Measurements from ENCODE around the gene ATP8B3. TPM values are rescaled to one million over a fixed set of nuclear protein-coding genes. Genes with fewer than 3 reads are reported as not detected.

ATP8B3 gene
- total and polyA plus RNA-seq, 7 donors = under 0.01 to 3.9 (median 0.68) TPM; not detected in 2

DNA sequence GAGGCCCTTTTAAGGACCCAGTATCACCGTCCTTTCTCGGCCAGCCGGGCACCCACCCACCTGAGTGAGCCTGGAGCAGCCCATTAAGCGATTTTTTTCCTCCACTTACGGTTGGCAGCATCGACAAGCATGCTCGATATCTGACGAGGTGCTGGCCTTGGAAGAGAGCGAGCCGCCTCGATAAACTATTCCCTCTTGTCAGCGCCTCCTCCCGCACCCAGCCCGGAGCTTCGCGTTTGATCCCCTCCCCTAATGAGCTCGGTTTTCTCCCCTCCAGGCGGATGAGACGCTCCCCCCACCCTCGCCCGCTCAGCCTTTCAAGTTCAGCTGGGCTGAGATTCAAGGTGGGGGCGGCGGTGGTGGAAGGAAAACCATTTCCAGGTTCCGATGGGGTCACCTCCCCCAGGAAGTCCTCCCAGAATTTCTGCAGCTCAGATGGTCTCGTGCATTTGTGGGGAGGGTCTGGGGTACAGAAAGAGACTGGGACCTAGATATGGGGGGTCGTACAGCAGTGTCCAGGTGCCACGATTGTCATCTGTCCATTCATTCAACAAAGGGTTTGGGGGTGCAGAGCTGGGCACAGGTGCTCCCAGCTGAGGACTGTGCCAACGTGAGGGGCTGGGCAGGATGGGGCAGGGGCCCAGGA, 77.6 kb downstream of the ATP8B3 start:
- Histone ChIP-seq H3K27me3 (peaks cover 3 to 95% (median 58%) of the 10 kb centered on the region in 3 donors), H3K4me3 (no peak overlapping the region), H3K4me1 (no peaks in the 10 kb centered on the region), H3K9me3 (no peaks in the 10 kb centered on the region), H3K27ac (no peak overlapping the region), H3K36me3 (no peaks in the 10 kb centered on the region)
- intact Hi-C loops (cut with DNase I) = no loop called here
- TF ChIP-seq EP300 (IDR thresholded peaks at IDR 0.05) (no peak), POLR2A (IDR thresholded peaks at IDR 0.05) (no peak), POLR2AphosphoS5 (IDR thresholded peaks at IDR 0.05) (no peak)
- TF ChIP-seq, protein P1, sequence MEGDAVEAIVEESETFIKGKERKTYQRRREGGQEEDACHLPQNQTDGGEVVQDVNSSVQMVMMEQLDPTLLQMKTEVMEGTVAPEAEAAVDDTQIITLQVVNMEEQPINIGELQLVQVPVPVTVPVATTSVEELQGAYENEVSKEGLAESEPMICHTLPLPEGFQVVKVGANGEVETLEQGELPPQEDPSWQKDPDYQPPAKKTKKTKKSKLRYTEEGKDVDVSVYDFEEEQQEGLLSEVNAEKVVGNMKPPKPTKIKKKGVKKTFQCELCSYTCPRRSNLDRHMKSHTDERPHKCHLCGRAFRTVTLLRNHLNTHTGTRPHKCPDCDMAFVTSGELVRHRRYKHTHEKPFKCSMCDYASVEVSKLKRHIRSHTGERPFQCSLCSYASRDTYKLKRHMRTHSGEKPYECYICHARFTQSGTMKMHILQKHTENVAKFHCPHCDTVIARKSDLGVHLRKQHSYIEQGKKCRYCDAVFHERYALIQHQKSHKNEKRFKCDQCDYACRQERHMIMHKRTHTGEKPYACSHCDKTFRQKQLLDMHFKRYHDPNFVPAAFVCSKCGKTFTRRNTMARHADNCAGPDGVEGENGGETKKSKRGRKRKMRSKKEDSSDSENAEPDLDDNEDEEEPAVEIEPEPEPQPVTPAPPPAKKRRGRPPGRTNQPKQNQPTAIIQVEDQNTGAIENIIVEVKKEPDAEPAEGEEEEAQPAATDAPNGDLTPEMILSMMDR (IDR thresholded peaks at IDR 0.05) = no peak
- 23 to 25% methylated on average over 28 of the region's 28 CpGs for WGBS, 2 donors
- DNase-seq = no peak

Other genes starting within 250 kb of the ATP8B3 start
- gene MEX3D, start 244.0 kb downstream of the ATP8B3 start, total RNA-seq = 10 to 100 TPM in 3 of 4 donors, 1 to 10 TPM in 1; 7.4 to 16.1 (median 12.9) TPM
- 10 to 100 TPM in 1 of 3 donors, 1 to 10 TPM in 2; 4.8 to 10.3 (median 5.1) TPM for gene MEX3D, start 244.0 kb downstream of the ATP8B3 start, polyA plus RNA-seq
- gene MBD3, start 219.4 kb downstream of the ATP8B3 start, total RNA-seq = 10 to 100 TPM; 52.3 to 88.6 (median 71.3) TPM
- gene MBD3, start 219.4 kb downstream of the ATP8B3 start, polyA plus RNA-seq = 100 to 1,000 TPM in 1 of 3 donors, 10 to 100 TPM in 2; 26.1 to 105 (median 33.0) TPM
- 100 to 1,000 TPM in 3 of 4 donors, 10 to 100 TPM in 1; 81.1 to 176 (median 122) TPM for gene UQCR11, start 206.8 kb downstream of the ATP8B3 start, total RNA-seq
- gene UQCR11, start 206.8 kb downstream of the ATP8B3 start, polyA plus RNA-seq = 100 to 1,000 TPM; 158 to 339 (median 330) TPM
- 10 to 100 TPM; 29.6 to 50.2 (median 31.8) TPM for gene TCF3, start 159.7 kb downstream of the ATP8B3 start, total RNA-seq
- 10 to 100 TPM; 18.6 to 66.9 (median 28.4) TPM for gene TCF3, start 159.7 kb downstream of the ATP8B3 start, polyA plus RNA-seq
- gene ONECUT3, start 58.8 kb downstream of the ATP8B3 start, total RNA-seq = not detected
- gene ONECUT3, start 58.8 kb downstream of the ATP8B3 start, polyA plus RNA-seq = not detected
- gene REXO1, start 36.2 kb upstream of the ATP8B3 start, total RNA-seq = 10 to 100 TPM in 2 of 4 donors, 1 to 10 TPM in 2; 8.6 to 61.8 (median 13.1) TPM
- gene REXO1, start 36.2 kb upstream of the ATP8B3 start, polyA plus RNA-seq = 10 to 100 TPM in 2 of 3 donors, 1 to 10 TPM in 1; 9.0 to 34.6 (median 11.1) TPM
- gene KLF16, start 51.3 kb upstream of the ATP8B3 start, total RNA-seq = 10 to 100 TPM in 1 of 4 donors, 1 to 10 TPM in 3; 2.1 to 10.3 (median 4.4) TPM
- 10 to 100 TPM in 2 of 3 donors, 1 to 10 TPM in 1; 8.4 to 20.5 (median 12.5) TPM for gene KLF16, start 51.3 kb upstream of the ATP8B3 start, polyA plus RNA-seq
- gene ABHD17A, start 73.2 kb upstream of the ATP8B3 start, total RNA-seq = 10 to 100 TPM; 86.6 to 97.1 (median 92.7) TPM
- 10 to 100 TPM; 60.7 to 76.3 (median 69.4) TPM for gene ABHD17A, start 73.2 kb upstream of the ATP8B3 start, polyA plus RNA-seq
- 1 to 10 TPM in 2 of 4 donors, under 1 TPM in 2; 0.33 to 6.2 (median 1.5) TPM for gene ADAT3, start 93.1 kb upstream of the ATP8B3 start, total RNA-seq
- gene ADAT3, start 93.1 kb upstream of the ATP8B3 start, polyA plus RNA-seq = 10 to 100 TPM in 2 of 3 donors, 1 to 10 TPM in 1; 6.6 to 17.4 (median 13.2) TPM
- gene SCAMP4, start 93.1 kb upstream of the ATP8B3 start, total RNA-seq = 10 to 100 TPM; 25.8 to 47.0 (median 31.0) TPM
- 10 to 100 TPM; 14.4 to 55.4 (median 16.6) TPM for gene SCAMP4, start 93.1 kb upstream of the ATP8B3 start, polyA plus RNA-seq
- 10 to 100 TPM; 26.8 to 49.9 (median 40.1) TPM for gene CSNK1G2, start 128.9 kb upstream of the ATP8B3 start, total RNA-seq
- 10 to 100 TPM; 24.6 to 91.1 (median 31.7) TPM for gene CSNK1G2, start 128.9 kb upstream of the ATP8B3 start, polyA plus RNA-seq
- gene BTBD2, start 203.4 kb upstream of the ATP8B3 start, total RNA-seq = 10 to 100 TPM; 43.8 to 82.8 (median 50.3) TPM
- gene BTBD2, start 203.4 kb upstream of the ATP8B3 start, polyA plus RNA-seq = 10 to 100 TPM; 31.9 to 58.7 (median 46.2) TPM
- 100 to 1,000 TPM in 3 of 4 donors, 10 to 100 TPM in 1; 83.1 to 124 (median 107) TPM for gene MKNK2, start 239.0 kb upstream of the ATP8B3 start, total RNA-seq
- gene MKNK2, start 239.0 kb upstream of the ATP8B3 start, polyA plus RNA-seq = 100 to 1,000 TPM; 121 to 157 (median 129) TPM

Data from sigmoid colon (tissue), 7 donors.